ENCODE data around the gene AFF4.

AFF4 gene

DNA sequence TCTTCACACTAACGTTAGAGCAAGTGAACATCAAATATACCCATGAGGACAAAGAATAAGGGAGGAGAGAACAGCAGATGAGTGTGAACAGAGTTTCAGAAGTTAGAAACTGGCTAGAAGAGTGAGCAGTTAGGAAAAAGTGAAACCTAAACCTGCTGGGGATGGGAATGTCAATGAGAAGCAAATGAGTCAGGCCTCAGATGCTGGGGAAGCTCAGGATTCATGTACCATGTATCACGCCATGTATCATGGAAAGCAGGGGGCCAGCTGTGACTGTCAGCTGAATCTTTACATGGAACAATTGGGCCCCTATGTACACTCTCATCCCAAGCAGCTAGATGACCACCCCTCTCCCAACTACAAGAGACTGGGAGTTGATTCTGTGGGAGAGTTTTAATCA is 113.4 kb downstream of the AFF4 start:
- DNase-seq = no peak

DNA sequence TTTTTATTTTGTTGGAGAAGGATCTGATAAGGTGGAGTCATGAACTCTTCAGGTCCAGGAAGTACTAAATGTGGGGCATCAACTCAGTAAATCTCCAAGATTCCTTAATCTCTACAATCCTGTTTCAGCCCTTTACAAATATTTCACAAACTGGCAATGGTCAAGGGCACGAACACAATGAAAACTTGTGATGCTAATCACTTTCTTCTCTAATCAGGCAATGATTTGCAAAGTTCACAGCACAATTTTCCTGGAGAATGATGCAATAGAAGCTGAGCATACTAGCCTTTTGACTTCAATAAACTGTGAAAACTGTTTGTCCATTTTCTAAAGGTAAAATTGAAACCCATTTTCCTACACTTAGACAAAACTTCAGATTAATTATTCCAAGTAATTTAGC is 114.1 kb downstream of the AFF4 start:
- DNase-seq = no peak

DNA sequence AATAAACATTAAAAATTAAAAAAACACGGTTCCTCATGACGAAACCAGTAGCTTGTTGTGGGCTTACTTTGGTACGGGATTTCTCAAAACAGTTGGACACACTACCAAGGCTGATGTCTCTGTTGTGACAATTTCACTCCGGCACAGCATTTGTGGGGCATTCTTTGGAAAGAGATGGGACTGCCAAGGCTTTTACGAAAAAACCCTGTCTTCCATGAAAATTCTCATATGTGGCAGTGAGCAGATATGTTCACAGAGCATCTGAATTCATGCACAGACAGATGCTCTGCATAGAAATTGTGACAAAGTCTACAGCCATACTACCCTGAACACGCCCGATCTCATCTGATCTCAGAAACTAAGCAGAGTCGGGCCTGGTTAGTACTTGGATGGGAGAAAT is 115.2 kb downstream of the AFF4 start:
- no peak for DNase-seq

DNA sequence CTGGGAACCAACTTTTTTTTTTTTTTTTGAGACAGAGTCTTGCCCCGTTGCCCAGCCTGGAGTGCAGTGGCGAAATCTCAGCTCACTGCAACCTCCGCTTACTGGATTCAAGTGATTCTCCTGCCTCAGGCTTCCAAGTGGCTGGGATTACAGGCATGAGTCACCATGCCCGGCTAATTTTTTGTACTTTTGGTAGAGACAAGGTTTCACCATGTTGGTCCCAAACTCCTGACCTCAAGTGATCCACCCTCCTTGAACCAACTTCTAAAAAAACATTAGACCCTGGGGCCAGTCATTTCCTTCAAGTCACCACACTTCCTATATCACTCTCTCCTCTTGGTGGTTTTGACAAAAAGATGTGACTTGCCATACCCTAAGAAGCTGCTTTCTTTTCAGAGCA is 122.1 kb downstream of the AFF4 start:
- DNase-seq = no peak

DNA sequence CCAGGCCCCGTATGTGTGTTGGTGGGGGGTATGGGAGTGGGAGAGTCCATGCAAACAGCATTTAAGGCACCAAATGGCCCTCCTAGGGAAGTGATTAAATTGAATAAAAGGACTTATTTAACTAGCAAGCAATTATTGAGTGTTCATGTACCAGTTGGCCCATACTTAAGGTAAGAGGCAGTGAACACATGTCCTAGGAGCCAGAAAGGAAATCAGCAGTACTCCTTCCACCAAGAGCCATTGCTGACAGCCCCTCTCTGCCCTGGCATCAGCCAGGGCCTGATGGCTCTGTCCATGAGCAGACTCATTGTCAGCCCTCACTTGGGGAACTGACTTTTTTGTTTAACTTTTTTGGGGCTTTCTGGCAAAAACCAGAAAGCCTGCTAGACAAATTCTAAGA is 122.5 kb downstream of the AFF4 start:
- no peak for DNase-seq

DNA sequence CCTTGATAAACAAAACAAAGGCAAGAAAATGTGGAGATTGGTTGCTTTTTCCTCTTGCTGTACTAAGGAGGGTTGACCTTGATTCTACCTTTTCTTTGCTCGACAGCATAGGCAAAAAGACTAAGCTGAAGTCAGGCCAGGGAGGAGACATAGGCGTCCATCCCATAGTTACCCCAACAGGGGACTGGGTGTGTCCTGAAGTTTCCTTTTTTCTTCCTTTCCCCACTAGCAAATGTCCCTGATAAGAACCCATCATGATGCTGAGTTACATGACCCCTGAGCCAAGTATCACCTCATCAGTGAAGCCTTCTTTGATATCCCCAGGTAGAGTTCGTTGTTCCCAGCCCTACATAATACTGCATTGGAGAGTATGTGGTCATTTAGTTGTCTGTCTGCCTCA is 123.1 kb downstream of the AFF4 start:
- no peak for DNase-seq

DNA sequence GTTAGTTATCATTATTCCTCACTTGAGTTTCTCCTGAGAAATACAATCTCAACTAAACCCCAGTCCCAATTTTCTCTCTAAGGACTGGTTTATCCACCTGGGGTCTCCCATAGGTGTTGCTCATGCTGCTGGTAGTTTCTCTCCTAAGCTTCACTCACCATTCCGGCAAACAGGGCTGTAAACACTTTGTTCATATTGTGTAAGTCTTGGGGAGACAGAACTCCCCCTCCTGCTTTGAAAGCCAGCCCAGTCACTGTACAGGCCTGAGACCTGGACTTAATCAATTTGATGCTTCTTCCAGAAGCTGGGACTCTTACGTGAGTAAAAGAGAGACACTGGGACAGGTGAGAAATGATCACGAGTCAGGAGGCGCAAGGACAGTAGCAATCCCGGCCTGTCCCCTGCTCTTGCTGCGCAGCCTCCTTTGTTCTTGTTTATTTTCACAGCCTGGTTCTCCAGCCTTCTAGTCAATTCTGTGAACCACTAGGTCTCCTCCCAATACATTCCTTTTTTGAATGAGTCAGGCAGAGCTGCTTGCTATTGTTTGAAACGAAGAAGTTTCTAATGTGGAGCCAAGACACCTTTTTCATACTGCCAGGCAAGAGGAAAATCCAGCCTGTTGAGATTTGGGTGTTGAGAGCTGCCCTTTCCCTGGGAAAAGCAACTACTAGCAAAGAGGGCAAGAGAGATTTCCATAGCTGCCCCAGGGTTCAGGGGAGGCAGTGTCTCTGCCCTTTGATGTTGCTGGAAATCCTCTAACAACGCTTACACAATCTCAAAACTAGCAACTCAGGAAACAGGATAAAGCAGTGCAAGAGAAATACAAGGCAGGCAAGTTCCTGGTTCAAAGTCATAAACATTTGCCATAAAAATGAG is 123.8 kb downstream of the AFF4 start:
- DNase-seq = no peak

DNA sequence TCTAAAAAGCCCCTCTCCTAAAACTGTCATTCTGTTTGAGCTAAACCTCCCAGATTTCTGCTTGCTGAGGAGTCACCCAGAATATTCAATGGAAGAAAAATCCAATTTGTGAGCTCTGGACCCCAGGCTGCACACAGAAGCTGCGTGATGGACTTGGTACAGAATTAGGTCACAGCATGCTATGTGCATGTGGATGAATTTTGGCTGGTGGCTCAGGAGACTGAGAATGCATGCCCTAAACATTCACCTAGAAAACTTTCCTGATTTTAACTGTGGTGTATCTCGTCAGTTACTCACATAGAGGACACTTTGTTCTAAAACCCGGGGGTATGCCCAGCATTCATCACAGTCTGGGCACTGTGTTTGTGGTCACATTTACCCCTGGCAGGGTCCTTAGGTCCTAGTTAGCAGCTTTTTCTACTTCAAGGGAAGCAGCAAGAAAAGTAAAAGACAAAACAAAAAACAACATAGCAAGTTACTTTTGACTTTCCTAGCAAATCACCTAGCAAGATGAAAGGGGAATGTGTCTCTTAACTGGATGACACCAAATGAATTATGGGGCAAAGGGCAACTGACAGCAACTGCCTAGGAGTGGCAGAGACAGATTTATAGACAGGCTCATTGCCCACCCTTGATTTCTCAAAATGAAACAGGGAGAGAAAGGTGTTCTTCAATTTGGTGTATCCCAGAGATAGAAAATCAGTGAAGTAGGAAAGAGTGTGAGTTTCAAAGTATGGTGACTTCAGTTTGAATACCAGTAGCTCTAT is 124.7 kb downstream of the AFF4 start:
- no peak for DNase-seq

DNA sequence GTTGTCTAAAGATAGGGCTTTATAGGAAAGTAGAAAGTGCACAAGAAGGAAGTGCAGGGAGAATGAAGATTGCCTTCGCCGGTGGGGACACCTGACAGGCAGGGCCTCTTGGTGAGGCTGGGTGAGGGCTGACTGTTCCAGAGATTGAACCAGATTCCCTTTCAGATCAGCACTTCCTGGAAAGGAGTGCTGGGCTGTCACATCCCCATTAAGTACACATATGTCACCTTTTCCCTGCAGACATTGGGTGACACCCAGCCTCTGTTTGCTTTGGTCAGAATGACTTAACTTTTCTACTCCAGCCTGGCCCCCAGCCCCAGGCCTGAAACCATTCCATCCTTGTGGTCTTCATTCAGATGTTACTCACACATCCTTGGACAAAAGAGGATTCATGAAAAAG is 125.6 kb downstream of the AFF4 start:
- DNase-seq = no peak

DNA sequence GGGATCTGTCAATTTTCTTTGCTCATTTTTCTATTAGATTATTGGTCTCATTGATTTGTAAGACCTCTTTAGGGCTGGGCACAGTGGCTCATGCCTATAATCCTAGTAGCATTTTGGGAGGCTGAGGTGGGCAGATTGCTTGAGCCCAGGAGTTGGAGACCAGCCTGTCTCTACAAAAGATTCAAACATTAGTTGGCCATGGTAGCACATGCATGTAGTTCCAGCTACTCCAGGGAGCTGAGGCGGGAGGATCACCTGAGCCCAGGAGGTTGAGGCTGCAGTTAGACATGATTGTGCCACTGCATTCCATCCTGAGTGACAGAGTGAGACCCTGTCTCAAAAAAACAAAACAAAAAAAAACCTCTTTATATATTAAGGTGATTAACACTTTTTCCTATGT is 126.6 kb downstream of the AFF4 start:
- no peak for DNase-seq

DNA sequence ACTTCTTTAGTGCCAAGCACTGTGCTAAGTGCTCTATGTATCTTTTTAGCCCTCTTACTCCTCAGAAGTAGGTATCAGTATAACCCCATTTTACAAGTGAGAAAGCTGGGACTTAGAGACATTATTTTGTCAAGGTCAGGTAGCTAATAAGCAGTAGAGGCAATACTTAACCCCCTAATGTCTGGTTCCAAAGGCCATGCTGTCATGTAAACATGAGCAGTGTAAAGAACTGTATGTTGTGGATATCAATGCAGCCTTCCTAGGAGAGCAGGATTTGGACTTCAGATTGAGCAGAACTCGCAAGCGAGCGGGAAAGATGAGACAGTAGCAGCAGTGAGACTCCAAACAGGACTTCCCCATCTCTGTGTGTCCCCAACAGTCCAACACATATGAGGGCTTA is 129.4 kb downstream of the AFF4 start:
- no peak for DNase-seq

DNA sequence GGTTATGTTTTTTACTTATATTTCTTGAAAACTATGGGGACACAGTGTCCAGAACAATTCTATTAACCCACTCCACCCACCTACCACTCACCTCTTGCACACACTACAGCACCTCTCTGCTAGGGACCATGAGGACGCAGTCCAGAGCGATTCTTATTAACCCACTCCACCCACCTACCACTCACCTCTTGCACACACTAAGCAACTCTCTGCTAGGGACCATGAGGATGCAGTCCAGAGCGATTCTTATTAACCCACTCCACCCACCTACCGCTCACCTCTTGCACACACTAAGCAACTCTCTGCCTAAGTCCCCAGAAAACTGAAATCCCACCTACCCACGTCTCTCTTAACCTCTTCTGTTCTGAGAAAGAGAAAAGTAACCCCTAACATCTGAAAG is 130.8 kb downstream of the AFF4 start:
- no peak for DNase-seq

DNA sequence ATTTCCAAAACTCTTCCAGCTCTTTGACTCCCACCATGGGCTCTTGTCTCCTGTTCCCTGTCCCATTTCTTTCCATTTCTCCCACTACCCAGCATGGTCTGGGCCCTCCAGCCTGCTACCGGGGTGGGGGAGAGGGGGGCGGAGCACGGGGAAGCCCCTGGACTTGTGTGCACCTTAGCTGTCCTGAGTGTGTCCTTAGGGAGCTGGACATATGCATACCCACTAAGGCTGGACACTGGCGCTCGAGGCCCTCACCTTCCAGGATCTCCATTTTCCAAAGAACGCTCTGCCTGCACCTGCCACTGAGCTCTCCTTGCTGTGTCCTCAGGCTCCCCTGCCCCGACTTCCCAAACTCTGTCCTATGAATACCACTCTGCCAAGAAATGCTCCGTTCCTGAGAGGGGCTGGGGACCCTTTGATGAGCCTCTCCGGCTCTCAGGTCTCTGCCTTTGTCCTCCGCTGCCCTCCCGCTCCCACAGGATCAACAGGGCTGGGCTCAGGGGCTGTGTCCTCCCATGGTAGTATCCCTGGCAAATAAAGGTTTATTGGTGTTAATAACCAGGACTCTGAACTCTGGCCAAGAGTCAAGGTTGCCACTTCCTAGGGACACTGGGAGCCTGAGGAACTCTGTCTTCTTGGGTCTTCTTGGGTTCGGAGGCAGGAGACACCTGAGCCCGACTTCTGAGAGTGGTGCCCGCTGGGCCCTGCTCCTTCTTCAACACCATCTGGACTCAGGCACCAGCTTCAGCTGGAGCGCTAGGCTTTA is 132.2 kb downstream of the AFF4 start:
- no peak for DNase-seq

DNA sequence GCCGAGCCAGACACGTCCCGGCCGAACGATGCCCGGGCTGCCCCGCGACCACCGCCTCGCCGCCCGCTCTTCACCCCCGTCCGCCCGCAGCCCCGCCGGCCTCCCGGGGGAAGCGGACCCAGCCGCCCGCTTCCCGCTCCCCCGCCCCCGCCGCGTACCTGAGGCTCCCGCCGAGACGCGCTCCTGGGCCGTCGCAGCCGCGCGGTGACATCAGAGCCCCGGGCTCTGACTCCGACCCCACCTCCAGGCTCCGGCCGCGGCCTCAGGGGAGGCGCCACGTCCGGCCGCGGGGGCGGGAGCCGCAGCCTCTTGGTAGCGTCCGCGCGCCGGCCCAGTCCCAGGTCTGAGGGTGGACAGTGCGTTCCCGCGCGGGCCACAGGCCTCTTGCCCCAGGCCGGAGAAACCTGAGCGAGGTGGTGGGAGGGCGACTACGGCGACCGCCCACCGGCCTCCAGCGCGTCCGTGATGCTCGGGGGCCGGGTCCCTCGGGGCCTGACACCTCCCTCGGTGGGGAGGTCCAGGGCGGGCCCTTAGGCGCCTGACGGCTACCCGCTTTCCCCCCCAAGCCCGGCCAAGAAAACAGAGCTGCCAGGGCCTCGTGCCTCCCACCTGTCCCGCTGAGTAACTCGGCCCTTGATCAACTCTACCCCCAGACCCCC is 132.9 kb downstream of the AFF4 start, which contains the start of gene SHROOM1:
SHROOM1 (minus strand) TSS at position 212 of the 659 bp plus-strand sequence. CDS start 4,507 bp downstream, outside the sequence.
- DNase-seq = no peak

DNA sequence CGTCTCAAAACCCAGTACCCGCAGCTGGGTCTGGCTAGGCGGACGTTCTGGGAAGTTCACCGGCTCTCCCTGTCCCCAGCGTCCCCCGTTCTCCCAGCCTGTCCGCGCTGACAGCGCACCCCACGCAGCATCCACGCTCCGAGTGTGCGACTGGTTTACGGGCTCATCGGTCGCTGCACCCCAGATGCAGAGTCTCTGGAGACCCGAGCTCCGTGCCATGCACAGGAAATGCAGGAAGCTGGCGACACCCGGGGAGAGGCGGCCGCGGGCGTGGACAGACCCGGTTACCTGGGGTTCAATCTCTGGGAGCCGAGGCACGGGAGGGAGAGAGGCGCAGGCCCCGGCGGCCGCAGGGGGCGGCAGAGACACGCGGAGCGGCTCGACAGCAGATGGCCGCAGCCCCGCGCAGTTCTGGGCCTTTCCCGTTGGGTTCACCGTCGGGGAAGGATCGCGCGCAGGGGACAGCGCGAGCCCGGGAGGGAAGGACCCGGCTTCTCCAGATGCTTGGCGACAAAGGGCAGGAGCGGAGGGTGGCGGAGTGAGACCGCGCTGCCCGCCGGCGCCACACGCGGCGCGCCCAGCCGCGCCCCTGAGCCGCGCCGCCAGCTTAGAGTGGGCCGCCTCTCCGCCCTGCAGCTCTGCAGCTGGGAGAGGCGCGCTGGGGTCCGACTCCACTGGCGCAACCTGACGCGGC is 133.5 kb downstream of the AFF4 start:
- no peak for DNase-seq

DNA sequence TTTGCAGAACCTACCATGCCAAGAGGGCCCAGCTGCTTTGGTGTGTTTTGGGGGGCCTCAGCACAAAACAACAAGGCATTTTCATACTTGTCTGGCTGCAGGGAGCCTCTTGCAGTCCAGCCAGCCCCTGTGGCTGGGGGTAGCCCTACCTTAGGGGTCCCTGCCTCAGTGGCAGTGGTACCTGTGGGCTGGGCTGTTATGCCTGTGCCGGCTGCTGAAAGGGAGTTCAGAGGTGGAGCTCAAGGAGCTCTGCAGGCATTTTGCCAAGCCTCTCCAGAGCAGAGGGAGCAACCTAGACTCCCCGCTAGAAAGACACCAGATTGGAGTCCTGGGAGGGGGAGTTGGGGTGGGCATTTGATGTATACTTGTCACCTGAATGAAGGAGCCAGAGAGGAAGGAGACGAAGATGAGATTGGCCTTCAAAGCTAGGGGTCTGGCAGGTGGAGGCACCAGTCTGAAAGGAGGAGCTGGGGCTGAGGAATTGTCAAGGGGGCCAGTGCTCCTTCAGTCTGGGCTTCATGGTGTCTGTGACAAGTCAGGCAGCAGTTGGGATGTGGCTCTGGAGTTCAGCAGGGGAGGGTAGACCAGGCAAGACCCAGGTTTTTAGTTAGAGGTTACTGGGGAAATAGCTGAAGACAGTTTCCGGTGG is 134.5 kb downstream of the AFF4 start:
- no peak for DNase-seq

DNA sequence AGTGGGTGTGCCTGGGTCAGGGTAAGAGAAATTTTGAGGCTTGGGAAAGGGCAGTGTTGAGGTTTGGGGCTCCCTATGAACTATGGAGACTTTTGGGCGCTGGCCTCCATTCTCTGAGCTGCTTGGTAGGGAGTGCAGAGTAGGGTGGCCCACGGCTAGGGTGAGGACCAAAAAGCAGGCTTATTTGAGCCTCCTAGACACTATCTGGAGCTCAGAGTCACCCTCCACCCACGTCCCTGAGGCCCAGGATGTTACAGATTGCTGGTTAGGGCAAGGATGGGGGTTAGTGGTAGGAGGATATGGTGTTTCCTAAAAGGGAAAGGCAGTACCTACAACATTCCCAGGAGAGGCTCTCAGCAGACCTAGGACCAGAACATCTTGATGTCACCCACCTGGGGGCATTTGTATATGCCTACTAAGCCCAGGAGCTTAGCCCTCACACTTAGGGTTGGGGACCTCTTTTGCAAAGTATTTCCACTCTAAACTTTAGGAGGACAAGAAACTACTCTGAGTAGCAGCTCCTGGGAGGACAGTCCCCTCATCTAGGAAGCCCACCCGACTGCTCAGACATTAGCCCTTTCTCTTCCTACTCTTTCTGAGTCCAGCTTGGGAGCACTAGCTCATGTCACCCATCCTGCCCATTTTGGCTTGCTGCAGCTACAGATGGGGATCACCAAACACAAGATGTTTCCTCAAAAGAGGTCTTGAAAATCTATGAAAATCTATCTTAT is 135.3 kb downstream of the AFF4 start:
- no peak for DNase-seq

DNA sequence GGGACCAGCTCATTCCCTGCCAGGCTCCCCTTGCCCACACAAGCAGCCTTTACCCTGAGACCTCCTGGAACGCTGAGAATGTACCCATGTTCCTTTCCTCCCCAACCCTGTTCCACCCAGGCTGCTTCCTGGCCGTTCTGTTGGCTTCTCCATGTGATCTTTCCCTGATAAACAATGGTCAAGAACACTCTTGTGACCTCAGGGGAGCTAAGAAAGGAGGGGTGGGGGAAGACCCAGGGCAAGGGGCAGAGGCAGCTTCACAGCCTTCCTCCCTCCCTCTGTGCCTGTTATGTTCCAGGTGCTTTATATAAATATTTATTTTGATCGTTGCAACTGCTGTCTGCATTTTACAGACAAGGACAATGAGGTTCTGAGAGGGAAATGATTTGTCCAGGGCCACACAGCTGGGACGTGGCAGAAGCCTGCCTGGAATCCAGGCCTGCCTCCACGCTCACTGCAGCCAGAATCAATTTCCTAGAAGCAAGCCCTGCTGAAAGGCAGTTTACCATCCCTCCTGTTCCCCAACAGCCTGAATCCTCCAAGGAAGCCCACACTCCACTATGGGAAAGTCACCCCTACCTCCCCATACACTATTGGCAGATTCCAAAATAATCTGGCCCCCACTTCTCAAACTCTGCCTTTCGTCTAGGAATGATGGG is 136.9 kb downstream of the AFF4 start:
- DNase-seq = no peak

DNA sequence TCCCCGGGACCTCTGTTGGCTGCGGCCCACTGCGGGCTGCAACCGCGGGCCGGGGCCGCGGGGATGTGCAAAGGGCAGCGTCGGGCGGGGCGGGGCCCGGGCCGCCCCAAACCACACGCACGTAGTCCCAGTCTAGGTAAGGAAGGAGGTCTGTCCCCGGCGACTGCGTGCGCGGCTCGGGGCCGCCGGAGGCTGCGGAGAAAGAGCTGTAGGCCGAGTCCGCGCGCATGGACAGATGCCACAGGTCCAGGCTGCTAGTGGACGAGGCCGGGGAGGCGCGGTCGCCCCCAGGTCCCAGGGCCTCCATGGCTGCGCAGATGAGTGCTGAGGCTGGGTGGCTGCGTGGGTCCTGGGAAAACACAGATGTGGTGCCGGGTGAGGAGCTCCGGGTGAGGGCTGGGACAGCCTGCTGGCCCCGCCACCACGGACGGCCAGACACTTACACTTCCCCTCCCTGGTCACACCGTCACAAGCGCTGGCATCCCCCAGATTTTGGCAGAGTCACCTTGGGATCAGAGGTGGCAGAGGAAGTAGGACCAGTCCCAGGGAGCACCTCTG is 137.5 kb downstream of the AFF4 start:
- no peak for DNase-seq

All from NCI-H524 treated with DMSO at 0.1 percent for 48 hours (cell line).